ENCODE measurements around the gene ERO1B. TPM values are rescaled to one million over a fixed set of nuclear protein-coding genes. Genes with fewer than 3 reads are reported as not detected.

The ERO1B gene
- total RNA-seq, 1 experiment from 2014 or later, result 9.6 TPM

GRCh38 chr1:236239092-236239585 lies 42.6 kb downstream of the ERO1B start:
- Mint-ChIP-seq H3K9me3 (ENCODE audit: unreplicated experiment) (no peaks in the 10 kb centered on the region), H3K4me3 (ENCODE audit: unreplicated experiment) (no peak overlapping the region), H3K27me3 (ENCODE audit: insufficient read depth, unreplicated experiment) (no peaks in the 10 kb centered on the region), H3K4me1 (ENCODE audit: insufficient read depth, unreplicated experiment) (peaks cover 5% of the 10 kb centered on the region), H3K27ac (ENCODE audit: low read depth, unreplicated experiment) (no peak overlapping the region), H3K36me3 (ENCODE audit: insufficient read depth, unreplicated experiment) (peaks cover 6% of the 10 kb centered on the region)
- BruUV-seq (replicated peaks), result no TSS peak
- DNase-seq (ENCODE audit: unreplicated experiment), result no peak
- intact Hi-C loops (cut with micrococcal nuclease), result no loop called here
- TF ChIP-seq, protein P1, sequence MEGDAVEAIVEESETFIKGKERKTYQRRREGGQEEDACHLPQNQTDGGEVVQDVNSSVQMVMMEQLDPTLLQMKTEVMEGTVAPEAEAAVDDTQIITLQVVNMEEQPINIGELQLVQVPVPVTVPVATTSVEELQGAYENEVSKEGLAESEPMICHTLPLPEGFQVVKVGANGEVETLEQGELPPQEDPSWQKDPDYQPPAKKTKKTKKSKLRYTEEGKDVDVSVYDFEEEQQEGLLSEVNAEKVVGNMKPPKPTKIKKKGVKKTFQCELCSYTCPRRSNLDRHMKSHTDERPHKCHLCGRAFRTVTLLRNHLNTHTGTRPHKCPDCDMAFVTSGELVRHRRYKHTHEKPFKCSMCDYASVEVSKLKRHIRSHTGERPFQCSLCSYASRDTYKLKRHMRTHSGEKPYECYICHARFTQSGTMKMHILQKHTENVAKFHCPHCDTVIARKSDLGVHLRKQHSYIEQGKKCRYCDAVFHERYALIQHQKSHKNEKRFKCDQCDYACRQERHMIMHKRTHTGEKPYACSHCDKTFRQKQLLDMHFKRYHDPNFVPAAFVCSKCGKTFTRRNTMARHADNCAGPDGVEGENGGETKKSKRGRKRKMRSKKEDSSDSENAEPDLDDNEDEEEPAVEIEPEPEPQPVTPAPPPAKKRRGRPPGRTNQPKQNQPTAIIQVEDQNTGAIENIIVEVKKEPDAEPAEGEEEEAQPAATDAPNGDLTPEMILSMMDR (IDR thresholded peaks at IDR 0.05; ENCODE audit: unreplicated experiment), result no peak
- CTCF ChIA-PET, result interaction anchor here (0.6 to 1.4 kb wide), 9 partner anchors 8 to 212 kb away, joined by 3 to 5 read pairs (median 3); no protein-coding TSS in a partner anchor
- POLR2A ChIA-PET, result interaction anchor here (0.7 to 1.6 kb wide), 2 partner anchors 18 to 20 kb away, joined by 3 to 4 read pairs; no protein-coding TSS in a partner anchor

DNA sequence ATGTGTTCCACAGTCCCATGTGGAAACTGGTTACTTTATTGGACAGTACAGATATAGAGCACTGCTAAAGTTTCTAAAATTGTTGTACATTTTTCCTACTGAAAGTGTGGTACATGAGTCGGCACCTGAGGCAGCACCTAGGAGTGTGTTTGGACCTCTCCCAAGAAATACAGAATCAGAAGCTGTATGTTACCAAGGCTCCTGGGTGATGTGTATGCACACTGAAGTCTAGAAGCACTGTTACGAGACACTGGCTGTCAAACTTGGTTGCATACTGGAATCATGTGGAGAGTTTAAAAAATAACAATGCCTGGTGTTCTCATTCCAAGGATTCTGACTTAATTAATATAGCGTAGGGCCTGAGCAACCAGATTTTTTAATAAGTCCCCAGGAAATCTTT lies 46.6 kb downstream of the ERO1B start:
- no TSS peak for BruUV-seq (replicated peaks)
- CTCF ChIA-PET, result no interaction called here
- POLR2A ChIA-PET, result no interaction called here
- Mint-ChIP-seq H3K4me1 (ENCODE audit: insufficient read depth, unreplicated experiment) (peaks cover 5% of the 10 kb centered on the region), H3K36me3 (ENCODE audit: insufficient read depth, unreplicated experiment) (peaks cover 6% of the 10 kb centered on the region), H3K9me3 (ENCODE audit: unreplicated experiment) (no peaks in the 10 kb centered on the region), H3K4me3 (ENCODE audit: unreplicated experiment) (no peak overlapping the region), H3K27me3 (ENCODE audit: insufficient read depth, unreplicated experiment) (no peaks in the 10 kb centered on the region), H3K27ac (ENCODE audit: low read depth, unreplicated experiment) (no peak overlapping the region)
- peak; percentile 19 for DNase-seq (ENCODE audit: unreplicated experiment)
- TF ChIP-seq, protein P1 (IDR thresholded peaks at IDR 0.05; ENCODE audit: unreplicated experiment), result no peak
- intact Hi-C loops (cut with micrococcal nuclease), result no loop called here

GRCh38 chr1:236228411-236228810 lies 53.3 kb downstream of the ERO1B start:
- TF ChIP-seq, protein P1 (IDR thresholded peaks at IDR 0.05; ENCODE audit: unreplicated experiment), result no peak
- Mint-ChIP-seq H3K4me3 (ENCODE audit: unreplicated experiment) (no peak overlapping the region), H3K4me1 (ENCODE audit: insufficient read depth, unreplicated experiment) (no peaks in the 10 kb centered on the region), H3K27me3 (ENCODE audit: insufficient read depth, unreplicated experiment) (no peaks in the 10 kb centered on the region), H3K27ac (ENCODE audit: low read depth, unreplicated experiment) (no peak overlapping the region), H3K9me3 (ENCODE audit: unreplicated experiment) (no peaks in the 10 kb centered on the region), H3K36me3 (ENCODE audit: insufficient read depth, unreplicated experiment) (peaks cover 9% of the 10 kb centered on the region)
- ChIA-PET POLR2A (interaction anchor here (0.6 to 1.5 kb wide), 2 partner anchors 48 to 166 kb away, joined by 3 to 4 read pairs; partner anchors contain the start of gene EDARADD), CTCF (interaction anchor here (1.0 to 1.3 kb wide), 3 partner anchors 10 to 289 kb away, joined by 3 read pairs; no protein-coding TSS in a partner anchor)
- intact Hi-C loops (cut with micrococcal nuclease), result no loop called here
- no peak for DNase-seq (ENCODE audit: unreplicated experiment)
- no TSS peak for BruUV-seq (replicated peaks)

DNA sequence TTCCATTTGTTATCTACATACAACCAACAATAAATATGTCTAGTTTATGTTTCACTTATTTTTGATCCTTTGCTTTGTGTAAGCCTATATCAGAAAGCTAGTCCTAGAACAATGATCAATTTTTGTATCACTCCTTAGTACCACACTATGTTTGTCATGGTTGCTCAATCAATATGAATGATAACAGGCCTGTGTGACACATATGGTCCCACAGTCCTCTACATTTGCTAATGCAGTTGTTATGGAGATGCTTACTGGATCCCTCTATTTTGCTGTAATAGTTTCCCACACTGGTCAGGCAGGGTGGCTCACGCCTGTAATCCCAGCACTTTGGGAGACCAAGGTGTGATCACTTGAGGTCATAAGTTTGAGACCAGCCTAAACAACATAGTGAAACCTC lies 59.1 kb downstream of the ERO1B start:
- Mint-ChIP-seq H3K4me3 (ENCODE audit: unreplicated experiment) (no peak overlapping the region), H3K27me3 (ENCODE audit: insufficient read depth, unreplicated experiment) (no peaks in the 10 kb centered on the region), H3K9me3 (ENCODE audit: unreplicated experiment) (no peaks in the 10 kb centered on the region), H3K36me3 (ENCODE audit: insufficient read depth, unreplicated experiment) (peaks cover 9% of the 10 kb centered on the region), H3K27ac (ENCODE audit: low read depth, unreplicated experiment) (no peak overlapping the region), H3K4me1 (ENCODE audit: insufficient read depth, unreplicated experiment) (no peaks in the 10 kb centered on the region)
- ChIA-PET POLR2A (interaction anchor here (1.0 to 1.2 kb wide), 2 partner anchors 9 to 23 kb away, joined by 3 to 4 read pairs; no protein-coding TSS in a partner anchor), CTCF (interaction anchor here (0.6 to 1.0 kb wide), 3 partner anchors 23 to 268 kb away, joined by 3 to 4 read pairs (median 4); no protein-coding TSS in a partner anchor)
- BruUV-seq (replicated peaks), result no TSS peak
- DNase-seq (ENCODE audit: unreplicated experiment), result no peak
- intact Hi-C loops (cut with micrococcal nuclease), result no loop called here
- TF ChIP-seq, protein P1 (IDR thresholded peaks at IDR 0.05; ENCODE audit: unreplicated experiment), result no peak

All from MCF 10A (cell line).